GM12878 (cell line): ENCODE data around the gene NTN3. TPM values are rescaled to one million over a fixed set of nuclear protein-coding genes. Genes with fewer than 3 reads are reported as not detected.
A peak's percentile ranks its signal among the peaks of the same experiment; 100 is the strongest.

Experiments
- ATAC-seq: fragments of 200-7000 bp; cut with Tn5 transposase; 3 replicates; pipeline ENCODE4 v1.9.1; 2020; ENCODE audit warnings: mild to moderate bottlenecking, moderate library complexity
- BruUV-seq: library from RNA; stranded (reverse); fragments of 400-500 nt; replicated peaks from 2 replicates; lab custom pipeline; 2021; lab: Mats Ljungman, UMichigan
- CTCF ChIA-PET: fragments of 300-600 bp; sonication (Branson Sonifier 250); formaldehyde crosslinking; extraction: SDS; loops from one replicate; lab custom pipeline; 2021; ENCODE audit warnings: inconsistent platforms; lab: Yijun Ruan, JAX
- POLR2A ChIA-PET: fragments of 350-600 bp; formaldehyde crosslinking; extraction: SDS; loops from one replicate; lab custom pipeline; 2021; ENCODE audit warnings: inconsistent platforms; lab: Charles Lee
- RAD21 ChIA-PET: fragments of 300-600 bp; sonication (Branson Sonifier 250); formaldehyde crosslinking; loops from one replicate; lab custom pipeline; 2023; ENCODE audit warnings: antibody characterized with exemption; ENCODE audit not compliant: unreplicated experiment; lab: Charles Lee
- SMC1A ChIA-PET: fragments of 300-600 bp; sonication (Branson Sonifier 250); formaldehyde crosslinking; loops from one replicate; lab custom pipeline; 2023; ENCODE audit not compliant: unreplicated experiment, uncharacterized antibody; lab: Charles Lee
- DNase-seq: peaks from one replicate; pipeline ENCODE4 v3.0.0-alpha.2; 2011; ENCODE audit warnings: low read depth, low spot score
- FAIRE-seq: peaks from 3 replicates; lab custom pipeline; 2011; peaks lifted over from hg19 to GRCh38; lab: Jason Lieb, UNC
- H2AFZ ChIP-seq: 2 replicates; pipeline ENCODE4 v1.6.0; 2011; ENCODE audit warnings: low read depth, low read length, control low read depth; ENCODE audit not compliant: control insufficient read depth
- H3K27ac ChIP-seq: 2 replicates; pipeline ENCODE4 v1.5.1; 2011; ENCODE audit warnings: control low read depth; ENCODE audit not compliant: control insufficient read depth, insufficient read depth
- H3K27me3 ChIP-seq, 2 experiments: replicated peaks in 1 of 2; 2 replicates each; pipeline versions ENCODE4 v1.6.0 to v1.6.1; 2011; ENCODE audit warnings: low read length in 1 of 2; ENCODE audit not compliant: control insufficient read depth in 2 of 2, insufficient read depth in 2 of 2
- H3K36me3 ChIP-seq, 2 experiments: 2 replicates each; pipeline ENCODE4 v1.5.1; 2011; ENCODE audit warnings: low read length in 1 of 2; ENCODE audit not compliant: control insufficient read depth in 2 of 2, insufficient read depth in 2 of 2
- H3K4me1 ChIP-seq: 2 replicates; pipeline ENCODE4 v1.6.1; 2011; ENCODE audit warnings: mild to moderate bottlenecking, low read length, moderate library complexity, mixed read lengths; ENCODE audit not compliant: control insufficient read depth, insufficient read depth
- H3K4me2 ChIP-seq: 2 replicates; pipeline ENCODE4 v1.6.0; 2011; ENCODE audit warnings: control low read depth; ENCODE audit not compliant: control insufficient read depth, insufficient read depth
- H3K4me3 ChIP-seq: fragments of 200-600 bp; sonication (generic); 2 replicates; pipeline ENCODE4 v1.5.1; 2016
- H3K79me2 ChIP-seq: 2 replicates; pipeline ENCODE4 v1.6.0; 2011; ENCODE audit warnings: low read length; ENCODE audit not compliant: control insufficient read depth, insufficient read depth
- H3K9ac ChIP-seq: 2 replicates; pipeline ENCODE4 v1.8.0; 2011; ENCODE audit warnings: low read length, control low read depth, mixed read lengths; ENCODE audit not compliant: control insufficient read depth, insufficient read depth
- H3K9me3 ChIP-seq: replicated peaks from 3 replicates; pipeline ENCODE4 v1.5.1; 2011; ENCODE audit warnings: mild to moderate bottlenecking, low read length; ENCODE audit not compliant: control insufficient read depth, insufficient read depth
- H4K20me1 ChIP-seq: 2 replicates; pipeline ENCODE4 v1.6.0; 2011; ENCODE audit not compliant: control insufficient read depth, insufficient read depth
- CEBPB ChIP-seq, 2 experiments: fragments of 150-350 bp in 1 of 2; IDR thresholded peaks; 2 replicates each; pipeline ENCODE4 v1.6.1; 2012 to 2014; ENCODE audit warnings: low read depth in 2 of 2, low read length in 2 of 2, borderline replicate concordance in 1 of 2, inconsistent platforms in 1 of 2
- HDAC6 ChIP-seq: fragments of 200-600 bp; sonication (generic); IDR thresholded peaks from one replicate; pipeline ENCODE4 v1.8.0; 2017; ENCODE audit warnings: antibody characterized with exemption; ENCODE audit not compliant: unreplicated experiment
- NFIC ChIP-seq: IDR thresholded peaks from 2 replicates; pipeline ENCODE4 v1.6.1; 2012; ENCODE audit warnings: low read depth, mild to moderate bottlenecking, inconsistent platforms, low read length, moderate library complexity
- NFYA ChIP-seq: IDR thresholded peaks from 2 replicates; pipeline ENCODE4 v1.6.1; 2011; ENCODE audit warnings: low read depth, mild to moderate bottlenecking, low read length, improper control_type of control experiment, borderline replicate concordance
- NR2C1 ChIP-seq: fragments of 450-650 bp; IDR thresholded peaks from 2 replicates; pipeline ENCODE4 v1.6.1; 2017; ENCODE audit warnings: antibody characterized with exemption, mild to moderate bottlenecking, moderate library complexity
- PAX5 ChIP-seq: IDR thresholded peaks from 2 replicates; pipeline ENCODE4 v1.6.1; 2011; ENCODE audit warnings: low read depth, low read length, borderline replicate concordance
- PML ChIP-seq: IDR thresholded peaks from 2 replicates; pipeline ENCODE4 v1.6.1; 2012; ENCODE audit warnings: low read length, inconsistent platforms
- POLR2AphosphoS2 ChIP-seq: IDR thresholded peaks from 2 replicates; pipeline ENCODE4 v1.6.1; 2011; ENCODE audit warnings: low read depth, mild to moderate bottlenecking, low read length, improper control_type of control experiment, moderate library complexity
- POU2F2 ChIP-seq: IDR thresholded peaks from 3 replicates; pipeline ENCODE4 v1.6.1; 2011; ENCODE audit warnings: low read depth, mild to moderate bottlenecking, low read length, borderline replicate concordance
- RB1 ChIP-seq: fragments of 450-650 bp; formaldehyde crosslinking; IDR thresholded peaks from 2 replicates; pipeline ENCODE4 v1.6.1; 2017; ENCODE audit warnings: mild to moderate bottlenecking, borderline replicate concordance
- SUZ12 ChIP-seq: fragments of 200-600 bp; sonication (generic); IDR thresholded peaks from one replicate; pipeline ENCODE4 v1.6.1; 2018; ENCODE audit warnings: antibody characterized with exemption, mild to moderate bottlenecking; ENCODE audit not compliant: unreplicated experiment
- WRNIP1 ChIP-seq: IDR thresholded peaks from 2 replicates; pipeline ENCODE4 v1.6.1; 2011; ENCODE audit warnings: low read depth, low read length, improper control_type of control experiment, borderline replicate concordance
- YY1 ChIP-seq: IDR thresholded peaks from 2 replicates; pipeline ENCODE4 v1.6.1; 2011; ENCODE audit warnings: low read depth, mild to moderate bottlenecking, low read length
- WGBS: methylation state at CpG from one replicate; pipeline ENCODE4 v1.1.6; 2016; ENCODE audit warnings: low lambda C conversion rate; ENCODE audit not compliant: insufficient replicate concordance, insufficient coverage; ENCODE audit errors: missing lambda C conversion rate; 5-methylcytosine and 5-hydroxymethylcytosine counted together
- in situ Hi-C: fragments of 300-500 bp; cut with MboI; formaldehyde crosslinking; loops from 9 replicates; pipeline ENCODE4 v1.14.3; 2018; ENCODE audit warnings: mixed read lengths
- intact Hi-C: fragments of 100-400 bp; cut with micrococcal nuclease; formaldehyde crosslinking; loops from one replicate; pipeline ENCODE4 v1.14.2; 2022; ENCODE audit not compliant: unreplicated experiment
- polyA plus RNA-seq, 11 experiments: library from polyadenylated mRNA; depleted of rRNA in 4 of 11; unstranded in 6 of 11; stranded (reverse) in 5 of 11; fragments of >200 nt; fragmentation: Nextera tagmentation in 4 of 11; fragmentation: Illumina TruSeq in 1 of 11; extraction: Ambion mirVana in 4 of 11; extraction: Trizol in 1 of 11; gene quantifications; 1 replicate in 1 of 11; 2 replicates in 10 of 11; pipeline versions ENCODE4 v1.2.1 to v1.2.3, GENCODE V29; 2011 to 2016; ENCODE audit warnings: inconsistent platforms in 2 of 11, missing spikeins in 2 of 11, low read depth in 1 of 11
- total RNA-seq, 4 experiments: library from RNA; depleted of rRNA in 3 of 4; stranded (reverse); fragments of >200 nt in 3 of 4; fragmentation: Illumina TruSeq in 1 of 4; extraction: Trizol in 1 of 4; gene quantifications; 2 replicates each; pipeline versions ENCODE4 v1.2.1 to v1.2.3, GENCODE V29; 2013 to 2021
- TF ChIP-seq, protein P1 (sequence below): fragments of 450-650 bp; IDR thresholded peaks from 2 replicates; pipeline ENCODE4 v1.6.1; 2017; ENCODE audit warnings: mild to moderate bottlenecking, moderate library complexity
- TF ChIP-seq, protein P2 (sequence below): fragments of 450-650 bp; conservative IDR thresholded peaks from 2 replicates; pipeline ENCODE4 v1.6.1; 2017; ENCODE audit warnings: mild to moderate bottlenecking, moderate library complexity

NTN3 gene
- total and polyA plus RNA-seq, 10 of the 15 experiments (the other 5 are each of a cell fraction or from before 2014, with no cell fraction given) = 0.04 TPM; not detected in 9

DNA sequence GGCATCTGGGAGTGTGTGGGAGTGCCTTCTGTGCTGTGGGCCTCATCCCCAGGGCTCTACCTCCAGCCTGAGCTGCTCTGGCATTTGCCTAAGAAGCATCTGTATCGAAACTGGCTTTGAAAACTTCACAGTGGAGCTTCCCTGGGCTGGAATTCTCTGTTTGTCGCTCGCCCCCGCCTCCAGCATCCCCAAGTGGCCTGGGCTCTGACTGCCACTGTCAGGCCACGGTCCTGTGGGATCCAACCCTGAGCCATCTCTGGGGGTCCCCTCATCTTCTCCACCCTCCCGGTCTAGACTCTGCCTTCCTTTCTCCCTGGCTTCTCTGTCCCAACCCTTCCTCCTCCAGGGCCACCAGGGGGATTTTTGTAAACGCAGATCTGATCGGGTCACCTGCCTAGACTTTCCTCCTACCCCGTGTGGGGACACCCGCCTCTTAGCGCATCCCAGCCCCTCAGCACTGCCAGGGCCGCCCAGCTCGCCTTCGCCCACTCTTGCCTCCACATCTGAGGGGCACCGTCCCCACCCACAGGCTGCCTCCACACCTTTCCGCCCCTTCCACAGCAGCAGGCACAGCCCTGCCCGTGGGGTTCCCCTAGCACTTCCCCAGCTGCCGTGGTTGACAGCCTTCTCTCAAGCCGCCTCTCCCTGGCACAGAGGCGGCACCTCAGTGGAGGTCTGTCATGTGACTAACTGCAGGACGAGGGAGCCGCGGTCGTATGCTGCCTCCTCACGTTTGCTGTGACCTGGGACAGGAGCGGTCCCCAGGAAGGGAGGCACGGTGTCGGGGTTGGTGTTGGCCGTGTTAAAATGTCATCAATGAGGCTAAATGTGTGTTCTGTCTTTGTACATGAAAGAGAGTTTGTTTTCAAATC lies 15.8 kb downstream of the NTN3 start (continued):
- TF ChIP-seq, protein P1, sequence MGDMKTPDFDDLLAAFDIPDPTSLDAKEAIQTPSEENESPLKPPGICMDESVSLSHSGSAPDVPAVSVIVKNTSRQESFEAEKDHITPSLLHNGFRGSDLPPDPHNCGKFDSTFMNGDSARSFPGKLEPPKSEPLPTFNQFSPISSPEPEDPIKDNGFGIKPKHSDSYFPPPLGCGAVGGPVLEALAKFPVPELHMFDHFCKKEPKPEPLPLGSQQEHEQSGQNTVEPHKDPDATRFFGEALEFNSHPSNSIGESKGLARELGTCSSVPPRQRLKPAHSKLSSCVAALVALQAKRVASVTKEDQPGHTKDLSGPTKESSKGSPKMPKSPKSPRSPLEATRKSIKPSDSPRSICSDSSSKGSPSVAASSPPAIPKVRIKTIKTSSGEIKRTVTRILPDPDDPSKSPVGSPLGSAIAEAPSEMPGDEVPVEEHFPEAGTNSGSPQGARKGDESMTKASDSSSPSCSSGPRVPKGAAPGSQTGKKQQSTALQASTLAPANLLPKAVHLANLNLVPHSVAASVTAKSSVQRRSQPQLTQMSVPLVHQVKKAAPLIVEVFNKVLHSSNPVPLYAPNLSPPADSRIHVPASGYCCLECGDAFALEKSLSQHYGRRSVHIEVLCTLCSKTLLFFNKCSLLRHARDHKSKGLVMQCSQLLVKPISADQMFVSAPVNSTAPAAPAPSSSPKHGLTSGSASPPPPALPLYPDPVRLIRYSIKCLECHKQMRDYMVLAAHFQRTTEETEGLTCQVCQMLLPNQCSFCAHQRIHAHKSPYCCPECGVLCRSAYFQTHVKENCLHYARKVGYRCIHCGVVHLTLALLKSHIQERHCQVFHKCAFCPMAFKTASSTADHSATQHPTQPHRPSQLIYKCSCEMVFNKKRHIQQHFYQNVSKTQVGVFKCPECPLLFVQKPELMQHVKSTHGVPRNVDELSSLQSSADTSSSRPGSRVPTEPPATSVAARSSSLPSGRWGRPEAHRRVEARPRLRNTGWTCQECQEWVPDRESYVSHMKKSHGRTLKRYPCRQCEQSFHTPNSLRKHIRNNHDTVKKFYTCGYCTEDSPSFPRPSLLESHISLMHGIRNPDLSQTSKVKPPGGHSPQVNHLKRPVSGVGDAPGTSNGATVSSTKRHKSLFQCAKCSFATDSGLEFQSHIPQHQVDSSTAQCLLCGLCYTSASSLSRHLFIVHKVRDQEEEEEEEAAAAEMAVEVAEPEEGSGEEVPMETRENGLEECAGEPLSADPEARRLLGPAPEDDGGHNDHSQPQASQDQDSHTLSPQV = no peak

DNA sequence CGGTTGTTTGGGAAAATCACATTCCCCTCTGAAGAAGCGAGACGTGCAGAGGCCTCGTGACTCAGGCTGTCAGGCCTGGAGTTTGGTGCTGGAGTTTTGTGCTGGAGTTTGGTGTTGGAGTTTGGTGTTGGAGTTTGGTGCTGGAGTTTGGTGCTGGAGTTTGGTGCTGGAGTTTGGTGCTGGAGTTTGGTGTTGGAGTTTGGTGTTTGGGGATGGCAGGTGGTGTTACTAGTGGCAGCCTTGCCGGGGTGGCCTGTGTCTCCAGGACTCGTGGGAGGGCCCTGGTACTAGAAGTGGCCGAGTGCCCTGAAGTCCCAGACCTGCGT lies 16.4 kb downstream of the NTN3 start:
- Histone ChIP-seq H3K36me3 (no peaks in the 10 kb centered on the region; a peak in 1 of 4 replicates), H3K4me2 (peak overlapping the region; percentile 50), H3K79me2 (no peaks in the 10 kb centered on the region), H3K9ac (no peak overlapping the region), H3K9me3 (no peaks in the 10 kb centered on the region), H4K20me1 (no peaks in the 10 kb centered on the region), H3K27me3 (no peaks in the 10 kb centered on the region), H3K27ac (no peak overlapping the region), H3K4me1 (peaks cover 16% of the 10 kb centered on the region), H2AFZ (peak overlapping the region; percentile 64), H3K4me3 (no peak overlapping the region)
- no TSS peak for BruUV-seq
- ChIA-PET RAD21 (interaction anchor here (1.0 to 3.8 kb wide), 5 partner anchors 18 to 293 kb away, joined by 3 to 21 read pairs (median 4); partner anchors contain the start of genes CCNF, NTN3 and TEDC2), POLR2A (interaction anchor here (0.7 to 3.4 kb wide), 4 partner anchors 9 to 58 kb away, joined by 3 to 10 read pairs (median 5); partner anchors contain the start of gene CCNF), SMC1A (interaction anchor here (0.5 to 2.1 kb wide), 6 partner anchors 9 to 190 kb away, joined by 3 to 8 read pairs (median 3); no protein-coding TSS in a partner anchor), CTCF (interaction anchor here (0.8 to 4.1 kb wide), 8 partner anchors 10 to 292 kb away, joined by 3 to 39 read pairs (median 6); partner anchors contain the start of genes CCNF and TBC1D24)
- no peak for DNase-seq
- no peak for ATAC-seq
- WGBS = 67% methylated on average over 8 of the region's 8 CpGs
- in situ Hi-C loops (no loop called here), intact Hi-C loops (loop anchor here (5.0 kb wide), 1 partner anchor 145 kb away; the partner anchor contains the start of gene ABCA3)
- FAIRE-seq = peak; percentile 7
- TF ChIP-seq, protein P2, sequence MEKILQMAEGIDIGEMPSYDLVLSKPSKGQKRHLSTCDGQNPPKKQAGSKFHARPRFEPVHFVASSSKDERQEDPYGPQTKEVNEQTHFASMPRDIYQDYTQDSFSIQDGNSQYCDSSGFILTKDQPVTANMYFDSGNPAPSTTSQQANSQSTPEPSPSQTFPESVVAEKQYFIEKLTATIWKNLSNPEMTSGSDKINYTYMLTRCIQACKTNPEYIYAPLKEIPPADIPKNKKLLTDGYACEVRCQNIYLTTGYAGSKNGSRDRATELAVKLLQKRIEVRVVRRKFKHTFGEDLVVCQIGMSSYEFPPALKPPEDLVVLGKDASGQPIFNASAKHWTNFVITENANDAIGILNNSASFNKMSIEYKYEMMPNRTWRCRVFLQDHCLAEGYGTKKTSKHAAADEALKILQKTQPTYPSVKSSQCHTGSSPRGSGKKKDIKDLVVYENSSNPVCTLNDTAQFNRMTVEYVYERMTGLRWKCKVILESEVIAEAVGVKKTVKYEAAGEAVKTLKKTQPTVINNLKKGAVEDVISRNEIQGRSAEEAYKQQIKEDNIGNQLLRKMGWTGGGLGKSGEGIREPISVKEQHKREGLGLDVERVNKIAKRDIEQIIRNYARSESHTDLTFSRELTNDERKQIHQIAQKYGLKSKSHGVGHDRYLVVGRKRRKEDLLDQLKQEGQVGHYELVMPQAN = no peak
- TF ChIP-seq RB1 = no peak
- TF ChIP-seq PML = no peak
- no peak for TF ChIP-seq POU2F2
- TF ChIP-seq NFIC = no peak
- no peak for TF ChIP-seq HDAC6
- TF ChIP-seq YY1 = no peak
- no peak for TF ChIP-seq CEBPB (IDR thresholded peaks at IDR 0.05; ENCODE audit: borderline replicate concordance in 1 of 2, low read depth in 2 of 2, low read length in 2 of 2)
- no peak for TF ChIP-seq PAX5
- TF ChIP-seq NR2C1 = no peak
- no peak for TF ChIP-seq POLR2AphosphoS2
- TF ChIP-seq NFYA = no peak
- no peak for TF ChIP-seq SUZ12
- no peak for TF ChIP-seq WRNIP1
